GM12891 (cell line): ENCODE data around the gene HSDL2.

Experiments used
- POLR2AphosphoS5 ChIP-seq: IDR thresholded peaks from 2 replicates; pipeline ENCODE4 v1.6.1; 2011; ENCODE audit warnings: low read depth, low read length, control low read depth
- SPI1 ChIP-seq: IDR thresholded peaks from 2 replicates; pipeline ENCODE4 v1.6.1; 2011; ENCODE audit warnings: low read depth, low read length, control low read depth

DNA sequence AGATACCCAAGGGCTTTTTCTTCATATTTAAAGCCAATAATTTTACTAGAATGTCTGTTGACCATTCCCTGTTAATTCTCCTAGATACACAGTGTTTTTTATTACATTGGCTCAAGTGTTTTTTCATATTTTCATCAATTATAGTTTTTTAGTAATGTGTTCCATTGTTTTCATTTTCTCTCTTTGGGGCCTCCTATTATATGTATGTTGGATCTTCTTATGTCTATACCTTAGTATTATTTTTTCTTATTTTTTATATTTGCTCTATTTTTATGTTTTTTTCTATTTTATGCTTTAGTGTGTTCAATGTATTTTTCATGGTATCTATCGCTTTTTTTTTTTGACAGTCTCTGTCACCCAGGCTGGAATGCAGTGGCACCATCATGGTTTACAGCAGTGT lies 114.2 kb downstream of the HSDL2 start:
- no peak for TF ChIP-seq SPI1
- TF ChIP-seq POLR2AphosphoS5, result no peak
